NCI-H345 treated with DMSO at 0.1 percent for 48 hours (cell line): ENCODE results near the gene GALNT12.

Experiments
- DNase-seq: peaks from one replicate; lab custom pipeline; 2025; ENCODE audit not compliant: unreplicated experiment; lab: John Stamatoyannopoulos, UW

GALNT12 gene

DNA sequence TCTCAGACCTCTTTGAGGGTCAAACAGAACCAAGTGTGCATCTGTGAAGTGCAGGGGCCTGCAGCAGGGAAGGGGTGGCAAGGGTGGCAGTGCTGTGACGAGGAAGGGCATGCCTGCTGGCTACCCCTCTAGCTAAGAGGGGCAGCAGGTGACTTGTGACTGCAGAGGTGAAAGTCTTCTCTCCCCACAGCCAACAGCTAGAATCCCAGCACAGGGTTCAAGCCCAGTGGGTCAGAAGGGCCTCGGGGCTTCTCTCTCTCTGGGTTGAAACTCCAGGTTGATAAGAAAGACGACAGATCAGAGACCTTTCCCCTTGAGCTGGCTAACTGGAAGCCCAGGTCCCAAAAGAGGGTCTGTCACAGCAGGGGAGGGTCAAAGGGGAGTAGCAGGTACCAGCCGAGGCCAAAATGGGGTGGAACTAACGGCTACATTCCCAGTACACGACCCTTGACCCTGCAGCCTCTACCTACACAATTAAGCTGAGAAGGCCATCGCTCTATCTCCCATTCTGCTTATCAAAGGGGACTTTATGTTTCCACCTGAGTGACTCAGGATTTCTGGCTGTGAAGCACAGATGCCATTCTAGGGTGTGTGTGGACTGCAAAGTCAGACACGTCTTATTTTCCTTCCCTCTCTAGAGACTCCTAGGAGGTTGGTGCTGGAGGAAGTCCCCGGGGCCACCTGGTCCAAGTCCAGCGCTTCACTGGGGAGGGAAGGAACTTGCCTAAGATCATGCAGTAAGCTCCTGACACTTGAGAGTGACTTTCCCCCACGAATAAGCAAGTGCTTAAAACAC is 25.7 kb upstream of the GALNT12 start:
- DNase-seq = no peak

DNA sequence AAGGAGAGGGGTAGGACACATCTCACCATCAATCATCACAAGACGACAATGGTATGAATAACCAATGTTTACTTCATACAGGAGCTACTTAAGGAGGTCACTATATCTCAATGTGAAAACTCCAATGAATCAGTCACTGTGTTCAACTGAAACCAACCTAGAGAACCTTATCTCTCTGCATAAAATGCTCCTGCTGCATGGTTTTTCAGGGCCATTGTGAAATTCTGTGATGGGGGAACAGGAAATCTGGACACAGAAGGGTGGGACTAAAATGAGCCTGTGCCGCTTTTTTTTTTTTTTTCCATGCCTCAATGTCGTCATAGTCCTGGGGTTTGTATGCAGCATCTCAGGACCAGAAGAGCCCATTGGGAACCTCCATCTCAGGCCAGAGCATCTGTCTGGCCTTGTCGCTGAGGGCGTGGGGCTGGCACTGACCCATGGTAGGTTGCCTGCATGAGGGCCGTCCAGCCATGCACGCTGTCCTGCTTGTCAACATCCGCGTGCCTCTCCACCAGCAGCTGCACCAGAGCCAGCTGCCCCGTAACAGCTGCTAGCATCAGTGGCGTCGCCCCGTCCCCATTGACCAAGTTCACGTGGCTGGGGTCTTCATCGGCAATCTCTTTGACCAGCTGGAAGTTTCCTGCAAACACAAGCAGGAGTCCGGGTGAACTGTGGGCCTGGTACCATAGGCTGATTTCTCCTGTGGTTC is 23.8 kb upstream of the GALNT12 start:
- no peak for DNase-seq

DNA sequence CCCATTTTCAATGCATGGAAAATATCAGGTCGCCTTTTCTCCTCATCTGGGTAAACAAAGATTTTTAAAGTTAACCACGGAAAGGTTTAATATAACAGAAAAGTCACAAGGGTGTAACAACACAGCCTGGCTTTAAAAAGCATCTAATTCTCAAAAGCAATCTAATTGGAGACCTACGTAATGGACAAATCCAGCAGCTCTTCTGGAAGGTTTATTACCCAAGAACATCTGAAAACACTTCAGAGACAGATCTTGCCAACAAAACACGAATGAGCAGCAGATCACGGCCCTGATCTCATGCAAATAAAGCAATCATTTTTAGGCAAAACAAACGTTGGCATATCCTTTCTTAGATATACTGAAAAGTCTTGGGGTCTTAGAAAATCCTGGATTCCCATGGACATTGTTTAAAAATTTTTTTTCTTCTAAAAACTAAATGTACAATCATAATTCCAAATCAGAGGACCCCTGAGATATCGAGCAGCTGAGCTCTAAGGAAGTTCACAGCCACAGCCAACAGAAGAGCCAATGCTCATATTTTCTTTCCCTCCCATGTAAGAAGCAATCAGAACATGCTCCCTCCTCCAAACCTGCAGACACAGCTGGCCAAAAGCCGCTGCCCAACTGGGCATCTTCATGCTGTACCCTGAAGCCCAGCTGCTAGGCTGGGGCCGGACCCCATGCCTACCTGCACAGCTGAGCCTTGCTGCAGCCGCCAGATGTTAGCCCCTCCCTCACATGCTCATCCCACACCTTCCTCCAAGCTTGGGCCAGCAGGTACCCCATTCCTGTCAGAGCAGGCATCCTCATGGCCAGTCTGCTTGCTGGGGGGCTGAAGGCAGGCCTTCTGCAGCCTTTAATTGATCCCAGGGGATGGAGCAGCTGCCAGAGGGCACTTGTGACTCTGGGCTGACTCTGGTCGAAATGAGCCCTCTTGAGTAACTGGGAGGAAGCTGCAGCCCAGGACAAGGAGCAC is 22.4 kb upstream of the GALNT12 start:
- no peak for DNase-seq

DNA sequence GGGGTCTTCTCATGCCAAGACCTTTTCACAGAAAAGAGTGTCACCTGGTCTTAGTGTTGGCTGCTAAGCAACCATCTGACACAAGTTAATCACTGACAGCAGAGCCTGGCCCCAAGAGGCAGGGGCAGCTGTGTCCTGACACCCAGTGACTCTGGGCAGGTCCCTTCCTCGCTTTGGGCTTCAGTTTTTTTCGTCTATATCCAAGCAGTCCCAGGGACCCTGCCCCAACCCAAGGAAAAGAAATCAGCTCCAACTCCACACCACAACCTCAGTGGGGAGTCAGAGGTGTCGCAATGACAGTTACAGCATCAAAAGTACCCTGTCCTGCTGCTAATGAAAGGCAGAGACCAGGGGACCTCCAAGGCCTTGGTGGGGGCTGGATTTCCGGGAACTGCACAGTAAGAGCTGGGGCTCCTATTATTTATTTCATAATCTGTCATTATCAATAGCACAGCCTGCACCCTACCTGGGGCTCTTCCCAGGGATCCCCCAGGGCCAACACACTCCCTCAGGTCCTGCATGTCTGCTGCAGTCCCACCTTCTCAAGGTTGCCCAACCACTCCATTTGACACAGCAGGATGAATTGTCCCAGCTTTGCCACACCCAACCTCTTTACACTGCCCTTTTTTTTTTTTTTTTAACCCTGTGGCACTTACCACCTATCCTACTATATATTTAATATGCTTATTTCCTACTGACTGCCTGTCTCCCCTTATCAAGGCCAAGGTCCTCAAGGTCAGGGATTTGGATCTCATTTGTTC is 20.5 kb upstream of the GALNT12 start:
- no peak for DNase-seq

DNA sequence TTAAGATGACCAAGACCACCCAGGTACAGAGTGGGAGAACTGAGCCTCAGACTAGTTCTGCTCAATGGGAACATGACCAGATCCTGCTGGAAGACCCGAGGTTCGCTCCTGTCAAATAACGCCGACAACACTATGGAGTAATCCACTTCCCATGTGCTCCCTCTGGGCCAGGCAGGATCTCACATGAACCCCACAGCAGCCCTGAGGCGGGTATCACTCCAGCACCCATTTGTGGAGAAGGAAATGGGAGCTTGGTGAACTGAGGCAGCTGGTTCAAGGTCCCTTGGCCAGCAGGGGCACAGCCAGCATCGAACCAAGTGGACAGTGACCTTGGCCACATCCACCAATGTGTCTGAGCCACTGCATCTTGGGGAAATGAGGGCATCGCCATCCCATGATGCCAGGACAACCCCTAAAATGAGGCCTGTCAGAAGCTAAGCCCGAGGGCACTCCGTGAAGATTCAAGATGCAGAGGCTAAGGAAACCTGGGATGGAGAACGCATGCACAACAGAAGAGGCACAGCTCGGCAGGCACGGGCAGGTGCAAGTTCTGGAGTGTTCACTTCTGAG is 19.6 kb upstream of the GALNT12 start:
- DNase-seq = no peak

DNA sequence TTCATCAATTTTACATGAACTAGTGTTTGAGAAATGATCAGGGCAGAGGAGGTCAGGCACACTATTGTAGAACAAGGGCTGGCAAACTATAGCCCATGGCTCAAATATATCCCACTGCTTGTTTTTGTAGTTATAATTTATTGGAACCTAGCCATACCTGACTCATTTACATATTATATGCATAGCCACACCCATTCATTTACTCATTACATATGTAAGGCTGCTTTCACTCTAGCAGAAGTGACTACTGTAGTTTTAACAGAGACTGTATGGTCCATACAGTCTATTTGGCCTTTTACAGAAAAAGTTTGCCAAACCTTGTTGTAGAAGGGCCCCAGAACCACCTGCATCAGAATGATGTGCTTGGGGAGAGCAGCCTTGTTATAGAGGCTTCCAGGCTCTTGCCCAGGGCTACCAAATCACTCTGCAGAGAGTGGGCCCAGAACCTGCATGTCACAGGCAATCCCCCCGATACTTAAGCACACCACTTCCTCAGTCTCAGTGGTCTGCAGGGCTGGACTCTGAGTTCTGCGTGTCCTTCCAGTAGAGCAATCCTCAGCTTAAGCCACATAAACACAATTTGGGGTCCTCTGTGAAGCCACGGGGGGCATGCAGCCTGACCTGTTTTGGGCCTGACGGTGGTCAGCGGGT is 17.9 kb upstream of the GALNT12 start:
- DNase-seq = no peak

DNA sequence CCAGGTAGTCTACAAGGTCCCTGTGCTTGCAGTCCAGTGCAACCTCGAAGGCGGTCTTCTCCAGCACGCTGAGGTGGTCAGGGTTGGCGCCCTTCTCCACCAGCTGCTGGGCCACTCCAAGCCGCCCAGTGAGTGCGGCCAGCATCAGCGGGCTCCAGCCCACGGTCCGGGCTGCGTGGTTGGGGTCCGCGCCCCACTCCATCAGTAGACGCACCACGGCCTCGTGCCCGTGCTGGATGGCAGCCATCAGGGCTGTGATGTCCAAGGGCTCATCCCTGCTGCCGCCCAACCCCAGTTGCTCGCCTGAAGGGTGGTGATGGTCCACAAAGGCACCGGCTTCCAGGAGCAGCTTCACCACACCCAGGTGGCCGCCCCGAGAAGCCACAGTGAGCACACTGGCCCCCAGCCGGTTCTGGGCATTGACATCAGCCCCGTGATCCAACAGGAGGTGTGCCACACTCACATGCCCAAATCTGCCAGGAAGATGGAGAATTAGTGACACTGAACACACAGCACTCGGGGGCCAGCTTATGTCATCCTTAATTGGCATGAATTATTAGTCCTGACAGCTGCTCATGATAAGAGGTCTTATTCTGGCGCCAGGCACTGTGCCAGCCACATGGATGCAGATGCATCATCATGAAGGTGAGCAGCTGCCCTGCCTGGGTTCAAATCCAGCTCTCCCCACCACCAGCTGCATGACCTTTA is 17.2 kb upstream of the GALNT12 start:
- no peak for DNase-seq

DNA sequence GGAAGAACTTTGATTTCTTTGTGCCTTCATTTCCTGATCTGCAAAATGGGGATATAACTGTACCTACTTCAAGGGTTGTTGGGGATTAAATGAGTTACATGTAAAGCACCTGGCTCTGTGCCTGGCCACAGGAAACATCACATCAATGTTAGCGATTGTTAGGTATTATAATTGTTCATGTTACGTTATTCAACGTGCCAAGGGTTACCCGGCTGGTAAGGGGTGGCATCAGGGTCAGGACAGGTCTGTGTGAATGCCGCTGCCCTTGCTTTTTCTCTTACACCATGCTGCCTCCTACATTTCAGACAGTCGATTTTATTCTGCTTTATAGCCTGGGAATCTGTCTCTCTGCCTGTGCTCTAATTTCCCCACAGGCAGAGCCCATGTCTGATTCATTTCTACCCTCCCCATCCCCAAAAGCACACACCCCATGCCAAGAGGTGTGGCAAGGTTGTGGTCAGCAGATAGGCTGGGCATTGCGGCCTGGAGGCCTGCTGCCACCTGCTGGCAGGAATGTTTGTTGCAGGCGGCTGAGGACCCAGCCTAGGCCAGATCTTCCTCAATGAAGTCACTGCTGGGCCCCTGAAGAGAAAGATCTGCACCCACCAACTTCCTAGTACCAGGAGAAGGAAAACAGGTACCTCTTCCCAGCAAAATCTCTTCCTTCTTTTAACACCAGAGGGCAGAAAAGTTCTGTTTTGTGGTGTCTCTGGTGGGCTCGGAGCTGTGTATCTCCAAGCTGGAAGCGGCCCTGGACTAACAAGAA is 16.4 kb upstream of the GALNT12 start:
- no peak for DNase-seq

DNA sequence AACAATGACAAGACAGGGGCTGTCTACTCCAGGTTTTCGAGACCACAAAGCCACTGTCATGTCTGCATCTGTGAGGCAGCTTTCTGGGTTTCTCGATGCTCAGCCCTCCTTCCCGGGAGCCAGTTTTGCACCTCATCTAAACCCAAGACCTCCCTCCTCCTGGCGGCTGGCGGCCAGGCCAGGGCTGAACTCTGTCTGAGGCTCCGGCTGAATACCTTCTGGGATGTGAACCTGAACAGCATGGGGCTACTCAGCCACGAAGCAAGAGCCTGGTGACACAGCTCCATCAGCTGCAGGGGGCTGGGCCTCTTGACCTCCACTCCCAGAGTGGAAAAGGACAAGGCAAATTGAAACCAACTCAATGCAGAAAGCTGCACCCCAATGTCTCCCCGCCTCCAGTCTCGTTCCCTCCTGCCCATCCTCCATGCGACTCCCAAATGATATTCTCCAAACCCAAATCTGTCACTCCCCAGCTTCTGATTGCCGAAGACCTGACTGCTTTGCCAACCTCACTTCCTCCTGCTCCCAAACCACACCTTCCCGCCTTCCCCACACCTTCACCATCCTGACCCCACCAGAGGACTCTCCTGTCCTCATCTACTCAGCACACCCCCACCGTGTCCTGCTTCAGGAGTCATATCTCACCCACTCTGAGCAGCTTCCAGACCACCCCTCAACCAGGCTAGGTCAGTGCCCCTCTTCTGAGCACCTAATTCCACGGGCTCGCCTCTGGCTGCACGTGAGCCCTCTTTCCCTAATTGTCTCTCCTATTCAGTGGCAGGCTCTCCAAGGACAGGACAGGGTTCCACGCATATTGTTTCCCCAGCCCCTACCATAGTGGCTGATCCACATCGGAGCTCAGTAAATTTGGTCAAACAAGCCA is 15.6 kb upstream of the GALNT12 start:
- no peak for DNase-seq

DNA sequence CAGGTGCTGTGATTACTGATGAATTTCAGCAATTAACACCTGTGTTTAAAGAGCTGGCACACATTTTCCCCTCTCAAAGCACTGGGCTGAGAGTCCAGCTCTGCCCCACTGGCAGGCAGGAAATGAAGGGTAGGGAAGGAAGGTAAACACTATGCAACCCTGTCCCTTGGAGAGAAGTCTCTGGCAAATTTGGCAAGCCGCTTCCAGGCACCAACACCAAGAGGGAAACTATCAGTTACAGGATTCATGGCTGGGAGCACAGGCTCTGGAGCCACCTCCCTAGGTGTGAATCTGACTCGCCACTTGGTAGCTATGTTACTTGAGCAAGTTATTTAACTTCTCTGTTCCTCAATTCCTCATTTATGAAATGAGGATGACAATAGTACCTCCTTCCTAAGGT is 14.4 kb upstream of the GALNT12 start:
- no peak for DNase-seq

DNA sequence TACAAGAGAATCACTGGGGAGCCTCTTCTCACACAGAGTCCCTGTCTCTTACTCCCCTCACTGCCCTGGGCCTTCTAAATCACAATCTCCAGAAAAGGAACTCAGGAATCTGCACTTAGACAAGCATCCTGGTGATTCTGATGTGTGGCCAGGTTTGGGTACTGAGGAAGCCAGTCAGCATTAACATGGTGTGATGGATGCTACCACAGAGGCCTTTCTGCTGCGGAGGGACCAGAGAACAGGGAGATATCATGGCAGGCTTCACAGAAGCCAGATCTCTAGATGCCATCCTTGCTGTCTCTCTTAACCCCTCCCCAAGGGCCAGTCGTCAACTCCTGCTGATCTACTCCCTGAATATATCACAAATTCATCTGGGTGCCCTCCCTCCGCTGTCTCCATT is 12.7 kb upstream of the GALNT12 start:
- DNase-seq = no peak

DNA sequence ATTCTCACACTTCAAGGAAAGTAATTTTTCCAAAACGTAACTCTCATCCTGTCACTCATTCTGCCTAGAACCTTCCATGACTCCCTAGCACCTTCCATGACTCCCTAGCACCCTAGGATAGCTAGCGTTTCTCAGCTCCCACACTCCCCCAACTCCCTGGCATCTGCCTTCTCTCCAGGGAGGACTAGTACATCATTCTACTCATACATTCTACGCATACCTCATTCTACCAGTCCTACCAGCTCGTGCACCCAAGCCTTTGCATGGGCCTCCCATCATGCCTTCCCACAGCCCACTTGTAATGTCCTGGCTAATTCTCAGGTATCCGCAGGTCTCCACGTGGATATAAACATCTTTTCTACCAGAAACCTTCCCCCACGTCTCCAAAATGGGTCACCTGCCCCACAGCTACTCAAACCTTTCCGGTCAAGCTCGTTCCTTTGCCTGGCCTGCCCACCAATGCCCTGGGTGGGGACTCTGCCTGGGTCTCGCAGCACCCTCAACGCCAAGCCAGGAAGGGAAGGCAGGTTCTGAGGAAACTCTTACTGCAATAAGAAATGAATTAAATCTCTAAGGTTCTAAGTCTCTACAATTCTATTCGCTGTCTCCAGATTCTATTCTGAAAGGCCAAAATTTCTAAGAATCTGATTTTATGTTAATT is 12.0 kb upstream of the GALNT12 start:
- no peak for DNase-seq

DNA sequence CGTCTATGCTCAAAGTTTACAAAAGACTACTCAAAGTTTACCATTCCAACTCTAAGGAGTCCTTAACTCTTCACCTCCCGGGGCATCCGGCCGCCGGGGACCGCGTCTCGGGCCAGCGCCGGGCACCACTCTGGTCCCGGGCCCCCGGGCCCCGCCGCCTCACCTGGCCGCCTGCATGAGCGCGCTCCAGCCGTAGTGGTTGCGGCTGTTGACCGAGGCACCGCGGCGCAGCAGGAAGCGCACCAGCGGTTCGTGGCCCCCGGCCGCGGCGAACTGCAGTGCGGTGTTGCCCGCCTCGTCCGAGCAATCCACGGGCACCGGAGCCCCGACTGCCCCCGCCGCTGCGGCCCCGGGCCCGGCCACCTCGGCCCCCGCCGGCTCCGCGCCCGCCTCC is 11.5 kb upstream of the GALNT12 start:
- no peak for DNase-seq

DNA sequence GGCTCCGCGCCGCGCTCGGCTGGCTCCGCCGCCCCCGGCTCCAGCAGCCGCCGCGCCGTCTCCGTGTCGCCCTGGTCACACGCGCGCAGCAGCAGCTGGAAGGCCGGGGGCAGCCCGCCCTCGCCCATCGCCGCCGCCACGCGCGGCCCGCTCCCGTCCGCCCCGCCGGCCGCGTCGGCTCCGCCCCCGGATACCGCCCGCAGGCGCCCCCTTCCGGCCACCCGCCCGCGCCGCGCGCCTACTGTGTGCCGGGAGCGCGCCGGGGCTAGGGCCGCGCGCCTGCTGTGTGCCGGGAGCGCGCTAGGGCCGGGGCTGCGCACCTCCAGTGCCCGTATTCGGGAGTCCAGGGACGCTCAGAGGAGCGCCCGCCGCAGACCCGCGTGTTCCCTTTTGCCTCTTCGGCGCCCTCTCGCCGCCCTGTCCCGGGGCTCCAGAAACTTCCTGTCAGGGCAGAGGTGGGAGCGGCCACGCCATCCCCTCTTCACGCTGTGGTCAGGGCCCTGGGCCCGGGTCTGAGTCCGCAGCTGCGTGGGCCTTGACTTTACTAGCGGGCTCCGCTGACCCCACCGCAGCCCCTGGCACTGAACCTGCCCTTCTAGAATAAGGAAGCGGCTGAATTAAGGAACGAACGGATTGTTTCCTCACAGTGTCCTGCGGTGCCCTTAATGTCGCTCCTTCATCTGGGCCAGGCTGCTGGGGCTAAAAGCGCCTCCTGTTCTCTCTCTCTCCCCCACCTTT is 10.9 kb upstream of the GALNT12 start, which contains the start of gene ANKS6:
Gene ANKS6, minus strand, starts transcription at position 192 of the 738 bp plus-strand sequence. Its CDS starts 64 bp downstream, at position 128.
- DNase-seq = peak; percentile 65

DNA sequence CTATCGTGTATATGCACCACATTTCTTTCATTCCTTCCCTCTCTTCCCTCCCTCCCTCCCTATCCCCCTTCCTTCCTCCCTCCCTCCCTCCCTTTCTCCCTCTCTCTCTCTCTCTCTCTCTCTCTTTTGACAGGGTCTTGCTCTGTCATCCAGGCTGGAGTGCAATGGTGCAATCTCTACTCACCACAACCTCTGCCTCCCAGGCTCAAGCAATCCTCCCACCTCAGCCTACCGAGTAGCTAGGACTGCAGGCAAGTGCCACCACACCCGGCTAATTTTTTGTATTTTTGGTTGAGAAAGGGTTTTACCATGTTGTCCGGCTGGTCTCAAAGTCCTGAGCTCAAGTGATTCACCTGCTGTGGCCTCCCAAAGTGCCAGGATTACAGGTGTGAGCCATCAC is 10.0 kb upstream of the GALNT12 start:
- no peak for DNase-seq

DNA sequence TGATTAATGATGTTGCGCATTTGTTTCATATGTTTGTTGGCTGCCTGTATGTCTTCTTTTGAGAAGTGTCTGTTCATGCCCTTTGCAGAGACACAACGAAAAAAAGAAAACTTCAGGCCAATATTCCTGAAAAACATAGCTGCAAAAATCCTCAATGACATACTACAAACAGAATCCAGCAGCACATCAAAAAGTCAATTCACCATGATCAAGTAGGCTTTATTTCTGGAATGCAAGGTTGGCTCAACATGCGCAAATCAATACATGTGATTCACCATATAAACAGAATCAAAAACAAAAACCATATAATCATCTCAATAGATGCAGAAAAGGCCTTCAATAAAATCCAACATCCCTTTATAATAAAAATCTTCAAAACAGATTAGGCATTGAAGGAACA is 9.2 kb upstream of the GALNT12 start:
- DNase-seq = no peak
